Thyroid gland (tissue), 4 donors: Measurements from ENCODE around the gene RPRD1A. TPM values are rescaled to one million over a fixed set of nuclear protein-coding genes. Genes with fewer than 3 reads are reported as not detected.

Source experiments
- DNase-seq, 2 donors: peaks; one replicate each; pipeline ENCODE4 v3.0.0-alpha.2; 2019
- H3K27ac ChIP-seq, 3 donors: fragments of 200-600 bp; sonication (generic); 1 replicate in 2 of 3; 2 replicates in 1 of 3; pipeline ENCODE4 v1.5.1; 2016 to 2019; ENCODE audit warnings: mild to moderate bottlenecking in 1 of 3, moderate library complexity in 1 of 3
- H3K27me3 ChIP-seq: fragments of 200-600 bp; sonication (generic); one replicate; pipeline ENCODE4 v1.5.1; 2019
- H3K36me3 ChIP-seq, 2 donors: fragments of 200-600 bp; sonication (generic); one replicate each; pipeline ENCODE4 v1.5.1; 2016 to 2019
- H3K4me1 ChIP-seq, 2 donors: fragments of 200-600 bp; sonication (generic); one replicate each; pipeline ENCODE4 v1.5.1; 2017 to 2019
- H3K4me3 ChIP-seq, 3 donors: fragments of 200-600 bp; sonication (generic); replicated peaks in 1 of 3; 1 replicate in 2 of 3; 2 replicates in 1 of 3; pipeline ENCODE4 v1.5.1; 2016; ENCODE audit warnings: mild to moderate bottlenecking in 1 of 3
- H3K9me3 ChIP-seq: fragments of 200-600 bp; sonication (generic); one replicate; pipeline ENCODE4 v1.5.1; 2017
- CTCF ChIP-seq, 6 experiments: fragments of 200-600 bp in 3 of 6; fragments of 450-650 bp in 3 of 6; sonication (generic) in 3 of 6; IDR thresholded peaks; one replicate each; pipeline ENCODE4 v1.5.1; 2016 to 2019; ENCODE audit warnings: antibody characterized with exemption in 6 of 6, mild to moderate bottlenecking in 2 of 6, inconsistent platforms in 1 of 6, moderate library complexity in 1 of 6
- POLR2A ChIP-seq, 2 donors: fragments of 450-650 bp; IDR thresholded peaks; one replicate each; pipeline ENCODE4 v1.6.1; 2017; ENCODE audit warnings: antibody characterized with exemption in 2 of 2, mild to moderate bottlenecking in 2 of 2, moderate library complexity in 1 of 2
- WGBS, 2 donors: methylation state at CpG; one replicate each; pipeline ENCODE4 v1.1.5; 2017; 5-methylcytosine and 5-hydroxymethylcytosine counted together
- intact Hi-C: fragments of 100-400 bp; cut with DNase I; formaldehyde crosslinking; loops from one replicate; pipeline ENCODE4 v1.15.1; 2023
- total RNA-seq, 4 donors: library from RNA; depleted of rRNA; stranded (reverse); fragments of >200 nt; gene quantifications; one replicate each; pipeline ENCODE4 v1.2.3, GENCODE V29; 2016

RPRD1A gene
- total RNA-seq, 4 donors from 2014 or later = 56.8 to 95.6 (median 71.0) TPM

GRCh38 chr18:35983147-35983546 lies 84.2 kb downstream of the RPRD1A start:
- H3K27me3 ChIP-seq = no peaks in the 10 kb centered on the region
- intact Hi-C loops = no loop called here
- H3K36me3 ChIP-seq = peaks cover 22 to 33% of the 10 kb centered on the region in 2 donors
- H3K9me3 ChIP-seq = no peaks in the 10 kb centered on the region
- no peaks in the 10 kb centered on the region for H3K4me1 ChIP-seq
- no peak for DNase-seq
- no peak overlapping the region for H3K4me3 ChIP-seq
- TF ChIP-seq CTCF (IDR thresholded peaks at IDR 0.05) (no peak), POLR2A (IDR thresholded peaks at IDR 0.05) (no peak)
- H3K27ac ChIP-seq = no peak overlapping the region

GRCh38 chr18:35982409-35983114 lies 84.8 kb downstream of the RPRD1A start:
- no peak overlapping the region for H3K4me3 ChIP-seq
- H3K27me3 ChIP-seq = no peaks in the 10 kb centered on the region
- WGBS, 2 donors = 94 to 96% methylated on average over 2 of the region's 2 CpGs
- H3K9me3 ChIP-seq = no peaks in the 10 kb centered on the region
- TF ChIP-seq CTCF (IDR thresholded peaks at IDR 0.05) (no peak), POLR2A (IDR thresholded peaks at IDR 0.05) (no peak)
- H3K36me3 ChIP-seq = peaks cover 27 to 39% of the 10 kb centered on the region in 2 donors
- intact Hi-C loops = no loop called here
- H3K4me1 ChIP-seq = no peaks in the 10 kb centered on the region
- DNase-seq = no peak
- no peak overlapping the region for H3K27ac ChIP-seq

GRCh38 chr18:35979112-35979511 lies 88.2 kb downstream of the RPRD1A start:
- Histone ChIP-seq H3K4me3 (no peak overlapping the region), H3K36me3 (peaks cover 31 to 42% of the 10 kb centered on the region in 2 donors), H3K27ac (no peak overlapping the region), H3K4me1 (peaks cover 0 to 3% of the 10 kb centered on the region in 2 donors), H3K27me3 (no peaks in the 10 kb centered on the region), H3K9me3 (no peaks in the 10 kb centered on the region)
- no peak for DNase-seq
- intact Hi-C loops = loop anchor here (10.0 kb wide), 1 partner anchor 76 kb away; no protein-coding TSS in a partner anchor
- TF ChIP-seq CTCF (IDR thresholded peaks at IDR 0.05) (no peak), POLR2A (IDR thresholded peaks at IDR 0.05) (no peak)

- WGBS, 2 donors = 87 to 88% methylated on average over 3 of the region's 3 CpGs
- no peak for DNase-seq
- Histone ChIP-seq H3K9me3 (no peaks in the 10 kb centered on the region), H3K36me3 (peaks cover 19% of the 10 kb centered on the region in 2 donors), H3K27ac (no peak overlapping the region), H3K27me3 (no peaks in the 10 kb centered on the region), H3K4me3 (no peak overlapping the region), H3K4me1 (peaks cover 12 to 19% of the 10 kb centered on the region in 2 donors)
- no peak for TF ChIP-seq POLR2A (IDR thresholded peaks at IDR 0.05)
- no peak for TF ChIP-seq CTCF (IDR thresholded peaks at IDR 0.05)
- intact Hi-C loops = loop anchor here (10.0 kb wide), 1 partner anchor 81 kb away; no protein-coding TSS in a partner anchor
These were observed 93.2 kb downstream of the RPRD1A start for GRCh38 chr18:35974181-35974580.

- TF ChIP-seq POLR2A (IDR thresholded peaks at IDR 0.05) = no peak
- TF ChIP-seq CTCF (IDR thresholded peaks at IDR 0.05) = no peak
- 92% methylated on average over 12 of the region's 12 CpGs for WGBS, 2 donors
- Histone ChIP-seq H3K4me3 (peak overlapping the region in 1 of 3 donors; percentile 59), H3K27ac (no peak overlapping the region), H3K4me1 (peaks cover 12 to 19% of the 10 kb centered on the region in 2 donors), H3K27me3 (no peaks in the 10 kb centered on the region), H3K9me3 (no peaks in the 10 kb centered on the region), H3K36me3 (peaks cover 14% of the 10 kb centered on the region in 2 donors)
- intact Hi-C loops = loop anchor here (10.0 kb wide), 1 partner anchor 81 kb away; no protein-coding TSS in a partner anchor
- no peak for DNase-seq
These were observed 93.7 kb downstream of the RPRD1A start for GRCh38 chr18:35973650-35974049.
